GM23338 (cell line): ENCODE data around the gene FRK. TPM values are rescaled to one million over a fixed set of nuclear protein-coding genes. Genes with fewer than 3 reads are reported as not detected.

ENCODE experiments used
- ATAC-seq: fragments of 200-7000 bp; cut with Tn5 transposase; 3 replicates; pipeline ENCODE4 v1.9.1; 2020
- DNase-seq: peaks from one replicate; pipeline ENCODE4 v3.0.0-alpha.2; 2015; ENCODE audit warnings: low spot score
- H2AFZ ChIP-seq: fragments of 200-600 bp; sonication (generic); 2 replicates; pipeline ENCODE4 v1.8.0; 2016; ENCODE audit warnings: antibody characterized with exemption, mild to moderate bottlenecking, moderate library complexity
- H3F3A ChIP-seq: fragments of 200-600 bp; sonication (generic); replicated peaks from 2 replicates; pipeline ENCODE4 v1.8.0; 2017; ENCODE audit warnings: antibody characterized with exemption, mixed run types, low read depth
- H3K27ac ChIP-seq: fragments of 200-600 bp; sonication (generic); 2 replicates; pipeline ENCODE4 v1.6.1; 2016; ENCODE audit warnings: low read depth
- H3K27me3 ChIP-seq: fragments of 200-600 bp; sonication (generic); 2 replicates; pipeline ENCODE4 v1.8.0; 2016; ENCODE audit warnings: mild to moderate bottlenecking, mixed run types, moderate library complexity; ENCODE audit not compliant: insufficient read depth
- H3K36me3 ChIP-seq: fragments of 200-600 bp; sonication (generic); 2 replicates; pipeline ENCODE4 v1.8.0; 2016; ENCODE audit warnings: mild to moderate bottlenecking; ENCODE audit not compliant: insufficient read depth
- H3K4me1 ChIP-seq: fragments of 200-600 bp; sonication (generic); 2 replicates; pipeline ENCODE4 v1.8.0; 2016; ENCODE audit warnings: mild to moderate bottlenecking, moderate library complexity; ENCODE audit not compliant: insufficient read depth
- H3K4me2 ChIP-seq: fragments of 200-600 bp; sonication (generic); 2 replicates; pipeline ENCODE4 v1.7.1; 2017; ENCODE audit warnings: mixed run types
- H3K4me3 ChIP-seq: fragments of 200-600 bp; sonication (generic); 2 replicates; pipeline ENCODE4 v1.6.1; 2016; ENCODE audit warnings: mixed run types
- H3K79me2 ChIP-seq: fragments of 200-600 bp; sonication (generic); replicated peaks from 2 replicates; pipeline ENCODE4 v1.8.0; 2017; ENCODE audit warnings: mild to moderate bottlenecking; ENCODE audit not compliant: insufficient read depth
- H3K9me2 ChIP-seq: fragments of 200-600 bp; sonication (generic); 2 replicates; pipeline ENCODE4 v1.8.0; 2017; ENCODE audit not compliant: insufficient read depth
- H4K20me1 ChIP-seq: fragments of 200-600 bp; sonication (generic); replicated peaks from 2 replicates; pipeline ENCODE4 v1.8.0; 2017; ENCODE audit warnings: mild to moderate bottlenecking; ENCODE audit not compliant: insufficient read depth
- H3K27ac Mint-ChIP-seq: 2 replicates; pipeline ENCODE4 v1.8.0; 2020; ENCODE audit warnings: inconsistent platforms, mild to moderate bottlenecking, moderate library complexity, mixed read lengths
- H3K27me3 Mint-ChIP-seq: 3 replicates; pipeline ENCODE4 v1.8.0; 2022; ENCODE audit warnings: low read depth, mild to moderate bottlenecking, moderate library complexity, mixed read lengths, inconsistent platforms; ENCODE audit not compliant: insufficient read depth, poor library complexity
- H3K36me3 Mint-ChIP-seq: 3 replicates; pipeline ENCODE4 v1.8.0; 2021; ENCODE audit warnings: low read depth, mild to moderate bottlenecking, inconsistent platforms, moderate library complexity, mixed read lengths
- H3K4me1 Mint-ChIP-seq: 3 replicates; pipeline ENCODE4 v1.8.0; 2020; ENCODE audit warnings: mild to moderate bottlenecking, inconsistent platforms, mixed read lengths
- H3K4me3 Mint-ChIP-seq: 3 replicates; pipeline ENCODE4 v1.8.0; 2021; ENCODE audit warnings: moderate library complexity, mild to moderate bottlenecking, inconsistent platforms, mixed read lengths
- H3K9me3 Mint-ChIP-seq: 3 replicates; pipeline ENCODE4 v1.8.0; 2020; ENCODE audit warnings: moderate library complexity, mild to moderate bottlenecking, inconsistent platforms, mixed read lengths
- CTCF ChIP-seq, 2 experiments: fragments of 200-600 bp in 1 of 2; sonication (generic) in 1 of 2; conservative IDR thresholded peaks; 2 replicates each; pipeline versions ENCODE4 v1.5.1 to v1.6.1; 2016 to 2017; ENCODE audit warnings: antibody characterized with exemption in 2 of 2, low read depth in 2 of 2, mild to moderate bottlenecking in 2 of 2, moderate library complexity in 1 of 2
- EZH2phosphoT487 ChIP-seq: fragments of 200-600 bp; sonication (generic); IDR thresholded peaks from one replicate; pipeline ENCODE4 v1.8.1; 2018; ENCODE audit warnings: antibody characterized with exemption; ENCODE audit not compliant: unreplicated experiment
- JUNB ChIP-seq: IDR thresholded peaks from one replicate; pipeline ENCODE4 v1.6.1; 2016; ENCODE audit warnings: antibody characterized with exemption; ENCODE audit not compliant: unreplicated experiment
- NANOG ChIP-seq: IDR thresholded peaks from 2 replicates; pipeline ENCODE4 v1.6.1; 2016; ENCODE audit warnings: antibody characterized with exemption, borderline replicate concordance
- ZNF114 ChIP-seq: fragments of 250-450 bp; sonication (Bioruptor Pico); IDR thresholded peaks from 2 replicates; pipeline ENCODE4 v1.5.0; 2020; ENCODE audit warnings: mild to moderate bottlenecking, moderate library complexity
- ZNF331 ChIP-seq: fragments of 250-450 bp; sonication (Bioruptor Pico); IDR thresholded peaks from 2 replicates; pipeline ENCODE4 v1.5.0; 2020; ENCODE audit warnings: low read depth, mild to moderate bottlenecking, moderate library complexity
- ZNF462 ChIP-seq: fragments of 250-450 bp; sonication (Bioruptor Pico); IDR thresholded peaks from 2 replicates; pipeline ENCODE4 v1.5.0; 2020; ENCODE audit warnings: mild to moderate bottlenecking, moderate library complexity
- polyA plus RNA-seq: library from polyadenylated mRNA; unstranded; fragments of >200 nt; fragmentation: Nextera tagmentation; extraction: Ambion mirVana; gene quantifications from 2 replicates; pipeline ENCODE4 v1.2.1, GENCODE V29; 2016
- total RNA-seq: library from RNA; depleted of rRNA; stranded (reverse); fragments of >200 nt; shearing (Covaris generic); gene quantifications from 2 replicates; pipeline ENCODE4 v1.2.3, GENCODE V29; 2014

The FRK gene
- total and polyA plus RNA-seq, 2 experiments from 2014 or later = 0.06 to 0.24 TPM

DNA sequence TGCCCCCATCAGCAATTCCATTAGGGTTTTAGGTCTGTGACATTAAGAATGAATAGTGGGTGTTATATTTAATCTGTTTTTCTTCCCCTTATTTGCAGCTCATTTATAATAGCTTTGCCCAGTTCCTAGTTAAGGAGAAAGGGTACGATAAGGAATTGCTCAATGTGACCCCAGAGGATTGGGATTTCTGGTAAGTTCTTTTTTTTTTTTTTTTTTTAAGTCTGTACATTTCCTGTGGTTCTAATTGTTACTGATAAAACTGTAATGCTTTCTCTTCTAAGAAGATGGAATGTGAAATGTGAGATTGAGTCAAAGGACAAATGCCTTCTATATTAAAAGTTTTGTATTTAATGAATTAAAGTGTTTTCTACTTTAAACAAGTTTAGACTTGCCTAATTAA lies 45.5 kb upstream of the FRK start (continued):
- TF ChIP-seq ZNF462 (CRISPR knock-in tag) (no peak), CTCF (conservative IDR thresholded peaks at IDR 0.05; ENCODE audit: low read depth in 2 of 2) (no peak), ZNF114 (CRISPR knock-in tag) (no peak), NANOG (no peak)

GRCh38 chr6:116105247-116105646 lies 44.6 kb upstream of the FRK start:
- DNase-seq = no peak
- Histone ChIP-seq H4K20me1 (no peaks in the 10 kb centered on the region), H3F3A (no peaks in the 10 kb centered on the region; the same call in 1 of the 2 replicates), H3K27ac (peak overlapping the region; percentile 82; the same call in 1 of the 2 replicates), H3K4me2 (peak overlapping the region; percentile 14; the same call in 1 of the 2 replicates), H3K36me3 (peaks cover 12% of the 10 kb centered on the region; the same call in 1 of the 2 replicates), H2AFZ (no peak overlapping the region), H3K9me2 (no peaks in the 10 kb centered on the region), H3K79me2 (peaks cover 34% of the 10 kb centered on the region), H3K27me3 (no peaks in the 10 kb centered on the region), H3K4me1 (peaks cover 42% of the 10 kb centered on the region), H3K4me3 (no peak overlapping the region)
- H3K4me1 Mint-ChIP-seq = peaks cover 72% of the 10 kb centered on the region
- peaks cover 4% of the 10 kb centered on the region for H3K27me3 Mint-ChIP-seq
- H3K27ac Mint-ChIP-seq = no peak overlapping the region; the same call in 1 of the 2 replicates
- ATAC-seq = no peak
- peak overlapping the region; percentile 30; the same call in 1 of the 3 replicates for H3K4me3 Mint-ChIP-seq
- H3K36me3 Mint-ChIP-seq = peaks cover 23% of the 10 kb centered on the region
- H3K9me3 Mint-ChIP-seq = no peaks in the 10 kb centered on the region
- TF ChIP-seq ZNF331 (CRISPR knock-in tag) (no peak), JUNB (no peak), EZH2phosphoT487 (no peak), ZNF462 (CRISPR knock-in tag) (no peak)
